GM19238 (cell line): ENCODE data around the gene MICAL3.
"Not testable (repeated sequence)": the region's sequence is repeated elsewhere in the genome, so short reads cannot be mapped to it uniquely, and the experiment has no call there.

Experiments used
- DNase-seq: peaks from one replicate; pipeline ENCODE4 v3.0.0; 2011; ENCODE audit warnings: low spot score; ENCODE audit not compliant: insufficient read length

MICAL3 gene

DNA sequence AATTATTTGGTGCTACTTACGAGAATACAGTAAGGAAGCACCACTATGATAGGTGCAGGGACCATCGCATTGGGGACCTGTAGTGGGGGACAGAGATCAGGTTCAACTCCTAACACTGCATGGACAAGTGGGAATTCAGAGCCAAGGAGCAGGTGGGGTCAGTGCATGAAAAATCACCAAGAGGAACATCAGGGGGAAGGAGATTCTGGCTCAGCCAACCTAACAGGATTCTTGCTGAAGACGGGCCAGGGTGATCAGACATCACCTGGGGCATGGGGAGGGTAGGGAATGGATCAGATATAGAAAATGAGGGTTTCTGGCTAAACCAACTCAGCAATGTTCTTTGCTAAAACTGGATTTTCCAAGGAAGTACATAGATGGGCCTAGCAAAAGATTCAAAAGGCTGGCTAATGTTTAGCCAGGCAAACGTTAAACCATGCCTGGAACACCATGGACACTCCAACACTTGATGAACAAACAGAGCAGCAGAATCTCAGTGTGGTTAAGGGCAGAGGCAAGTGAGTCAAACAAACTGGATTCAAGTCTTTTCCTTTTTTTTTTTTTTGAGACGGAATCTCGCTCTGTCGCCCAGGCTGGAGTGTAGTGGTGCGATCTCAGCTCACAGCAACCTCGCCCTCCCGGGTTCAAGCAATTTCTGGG, 70.0 kb downstream of the MICAL3 start:
- DNase-seq = no peak

GRCh38 chr22:17953147-17953546, 71.2 kb downstream of the MICAL3 start:
- no peak for DNase-seq

DNA sequence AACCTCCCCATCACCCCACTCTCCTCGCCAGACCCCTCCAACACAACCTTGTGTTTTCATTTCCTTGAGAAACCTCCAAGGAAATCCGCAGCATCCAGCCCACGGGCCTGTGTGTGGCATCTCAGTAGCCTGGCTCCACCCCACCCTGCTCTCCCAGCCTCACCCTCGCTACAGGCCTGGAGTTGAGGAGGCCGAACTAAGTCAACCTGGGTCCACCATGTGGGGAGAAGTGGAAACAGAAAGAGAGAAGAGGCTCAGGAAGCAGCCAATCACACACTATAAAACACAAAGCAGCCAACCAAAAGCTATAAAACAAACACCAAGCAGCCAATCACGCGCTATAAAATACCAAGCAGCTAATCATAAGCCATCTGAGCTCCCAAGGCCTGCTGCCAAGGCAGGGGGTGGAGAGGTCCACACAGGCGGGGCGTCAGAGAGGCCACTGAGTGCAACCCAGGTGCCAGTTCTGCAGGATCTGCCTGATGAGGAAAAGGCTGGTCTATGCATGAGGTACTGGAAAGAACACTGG, 72.0 kb downstream of the MICAL3 start:
- no peak for DNase-seq

- DNase-seq = no peak
Observed at GRCh38 chr22:17951315-17951714, 73.0 kb downstream of the MICAL3 start.

GRCh38 chr22:17950651-17951214, 73.6 kb downstream of the MICAL3 start:
- DNase-seq = no peak

DNA sequence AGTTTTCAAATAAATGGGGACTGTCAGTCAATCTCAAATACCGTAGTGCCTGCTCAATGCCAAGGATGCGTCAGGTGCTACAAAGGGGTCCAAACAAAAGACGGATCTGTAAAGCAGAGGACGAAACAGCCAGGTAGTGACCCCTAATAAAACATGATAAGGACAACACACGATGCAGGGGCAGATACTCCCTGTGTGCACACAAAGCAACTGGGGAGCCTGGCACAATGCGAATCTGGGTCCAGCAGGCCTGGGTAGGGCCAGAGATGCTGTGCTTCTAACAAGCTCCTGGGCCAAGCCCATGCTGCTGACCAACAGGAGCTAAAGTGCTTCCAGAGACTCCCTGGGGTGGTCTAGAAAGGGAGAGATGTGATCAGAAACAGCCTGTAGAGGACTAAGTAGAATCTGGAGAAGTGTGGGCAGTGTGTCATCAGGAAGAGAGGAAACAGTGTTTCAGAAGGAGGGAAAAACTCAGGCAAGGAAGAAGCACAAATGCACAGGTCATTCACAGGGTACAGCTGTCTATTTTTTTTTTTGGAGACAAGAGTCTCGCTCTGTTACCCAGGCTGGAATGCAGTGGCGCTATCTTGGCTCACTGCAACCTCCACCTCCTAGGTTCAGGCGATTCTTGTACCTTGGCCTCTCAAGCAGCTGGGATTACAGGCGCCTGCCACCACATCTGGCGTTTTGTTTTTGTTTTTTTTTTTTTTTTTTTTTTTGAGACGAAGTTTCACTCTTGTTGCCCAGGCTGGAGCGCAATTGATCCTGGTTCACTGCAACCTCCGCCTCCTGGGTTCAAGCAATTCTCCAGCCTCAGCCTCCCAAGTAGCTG, 74.5 kb downstream of the MICAL3 start:
- no peak for DNase-seq

- DNase-seq = no peak
Observed at GRCh38 chr22:17948101-17948500, 76.3 kb downstream of the MICAL3 start.

DNA sequence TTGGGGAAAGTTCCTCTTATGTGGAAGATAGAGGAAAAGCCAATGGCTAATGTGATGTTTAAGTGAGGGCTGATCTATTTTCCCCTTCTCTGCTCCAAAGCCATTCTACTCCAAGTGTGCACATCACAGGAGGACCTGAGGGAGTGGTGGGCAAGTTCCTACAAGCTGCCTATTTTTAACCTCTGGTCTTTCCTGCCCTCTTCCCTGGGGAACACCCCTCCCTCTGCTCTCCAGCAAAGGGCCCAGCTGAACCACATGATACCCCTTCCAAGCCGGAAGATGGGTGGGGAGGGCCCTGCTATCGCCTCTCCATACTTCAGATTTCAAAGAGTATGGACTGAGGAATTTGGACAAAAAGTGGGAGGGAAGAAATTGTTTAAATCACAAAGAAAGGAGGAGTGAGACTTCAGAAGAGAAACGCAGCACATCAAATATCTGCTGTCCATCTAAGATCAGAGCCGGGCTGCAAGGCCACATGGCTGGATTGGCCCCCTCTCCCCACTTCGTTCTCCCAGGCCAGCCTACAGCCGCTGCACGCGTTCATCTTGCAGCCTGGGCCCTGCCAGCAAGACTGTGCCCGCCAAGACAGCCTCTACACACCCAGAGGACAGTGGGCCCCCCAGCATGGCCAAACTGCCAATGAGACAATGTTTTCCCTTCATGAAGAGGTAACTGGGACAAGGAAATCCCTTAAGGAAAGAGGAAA, 77.5 kb downstream of the MICAL3 start:
- DNase-seq = no peak

GRCh38 chr22:17945888-17946648, 78.3 kb downstream of the MICAL3 start:
- no peak for DNase-seq

GRCh38 chr22:17945156-17945887, 79.0 kb downstream of the MICAL3 start:
- DNase-seq = no peak

DNA sequence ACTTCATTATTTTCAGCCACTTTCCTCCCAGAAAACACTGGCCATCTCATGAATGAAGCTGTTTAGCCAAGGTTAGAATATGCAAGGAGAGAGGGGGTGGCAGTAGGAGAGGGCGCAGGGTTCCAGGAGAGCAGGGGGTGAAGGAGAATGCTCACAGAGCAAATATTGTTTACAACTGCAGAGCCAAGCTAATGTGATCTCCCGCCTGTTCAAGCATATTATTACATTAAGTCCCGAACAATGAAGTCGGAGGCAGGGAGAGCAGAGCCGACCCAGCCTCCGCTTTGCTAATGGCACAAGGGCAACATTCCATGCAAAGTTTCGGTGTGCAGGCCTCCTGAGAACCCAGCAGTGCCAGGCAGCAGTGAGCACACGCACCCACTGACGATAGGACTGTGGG, 80.1 kb downstream of the MICAL3 start:
- DNase-seq = no peak

DNA sequence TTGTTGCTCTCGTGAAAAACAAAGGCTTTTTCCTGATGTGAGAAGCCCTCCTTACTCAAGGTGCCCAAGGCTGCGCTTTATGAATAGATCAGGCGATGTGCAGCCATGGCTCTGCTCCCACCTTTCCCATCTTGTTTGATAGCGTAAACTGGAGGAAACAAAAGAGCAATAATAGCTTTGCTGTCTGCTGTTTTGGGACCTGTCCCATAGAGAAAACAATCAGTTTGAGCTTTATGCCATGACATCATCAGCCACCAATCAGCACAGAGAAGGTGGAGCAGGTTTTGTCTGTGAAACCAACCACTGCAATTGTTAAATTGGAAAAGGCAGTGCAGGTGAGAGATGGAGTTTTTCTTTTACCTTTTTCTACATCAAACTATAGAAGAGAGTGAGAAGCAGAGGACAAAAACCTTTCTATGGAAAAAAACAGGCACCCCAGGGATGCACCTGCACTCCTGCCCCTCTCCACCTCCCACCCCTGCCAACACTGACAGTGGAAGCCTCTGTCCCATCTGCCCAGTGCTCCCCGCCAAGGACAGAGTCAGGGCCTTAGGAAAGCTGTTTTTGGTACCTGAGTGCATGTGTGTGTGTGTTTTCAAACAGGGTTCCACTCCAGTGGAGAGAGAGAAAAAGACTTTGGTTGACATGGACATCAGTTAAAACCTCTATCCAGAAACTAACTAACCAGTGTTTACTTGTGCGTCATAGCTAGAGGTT, 80.7 kb downstream of the MICAL3 start:
- no peak for DNase-seq

- DNase-seq = no peak
Observed at GRCh38 chr22:17942721-17943120, 81.6 kb downstream of the MICAL3 start.

GRCh38 chr22:17941471-17942406, 82.6 kb downstream of the MICAL3 start:
- DNase-seq = no peak

- DNase-seq = no peak
Observed at GRCh38 chr22:17939579-17939978, 84.8 kb downstream of the MICAL3 start.

GRCh38 chr22:17939011-17939410, 85.3 kb downstream of the MICAL3 start:
- DNase-seq = no peak

GRCh38 chr22:17938484-17938924, 85.9 kb downstream of the MICAL3 start:
- DNase-seq = no peak

DNA sequence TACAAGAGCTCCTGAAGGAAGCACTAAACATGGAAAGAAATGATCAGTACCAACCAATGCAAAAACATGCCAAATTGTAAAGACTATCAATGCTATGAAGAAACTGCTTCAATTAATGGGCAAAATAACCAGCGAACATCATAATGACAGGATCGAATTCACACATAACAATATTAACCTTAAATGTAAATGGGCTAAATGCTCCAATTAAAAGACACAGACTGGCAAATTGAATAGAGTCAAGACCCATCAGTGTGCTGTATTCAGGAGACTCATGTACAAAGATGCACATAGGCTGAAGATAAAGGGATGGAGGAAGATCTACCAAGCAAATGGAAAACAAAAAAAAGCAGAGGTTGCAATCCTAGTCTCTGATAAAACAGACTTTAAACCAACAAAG, 91.9 kb downstream of the MICAL3 start:
- DNase-seq = not testable (repeated sequence)
